ENCODE measurements around the gene MYBPC2. TPM values are rescaled to one million over a fixed set of nuclear protein-coding genes. Genes with fewer than 3 reads are reported as not detected.

Gene MYBPC2
- polyA plus RNA-seq, 1 of the 3 experiments (the other 2 are of a cell fraction): not detected

GRCh38 chr19:50512999-50513745 lies 80.5 kb downstream of the MYBPC2 start:
- no peaks in the 10 kb centered on the region for H4K20me1 ChIP-seq (ENCODE audit: insufficient read depth)
- no peak for TF ChIP-seq FOXJ3 (CRISPR knock-in tag; IDR thresholded peaks at IDR 0.05)
- no peak overlapping the region for H3K4me2 ChIP-seq
- no peaks in the 10 kb centered on the region for H3F3A ChIP-seq (replicated peaks; ENCODE audit: insufficient read depth)
- H3K4me1 ChIP-seq (ENCODE audit: control insufficient read depth in 1 of 2, insufficient read depth in 2 of 2, low read depth in 1 of 2, low read length in 1 of 2): peaks cover 0 to 41% of the 10 kb centered on the region in 2 experiments; a peak in 1 of 4 replicates
- ChIA-PET CTCF (interaction anchor here (1.1 to 6.1 kb wide), 5 partner anchors 9 to 43 kb away, joined by 3 to 54 read pairs (median 4); no protein-coding TSS in a partner anchor), POLR2A (no interaction called here)
- H3K4me3 ChIP-seq (ENCODE audit: low read depth in 2 of 2, low read length in 1 of 2): no peak overlapping the region; a peak in 1 of 4 replicates
- 91% methylated on average over 12 of the region's 12 CpGs for WGBS (ENCODE audit: low lambda C conversion rate)
- H2AFZ ChIP-seq (ENCODE audit: low read depth): no peak overlapping the region
- no peaks in the 10 kb centered on the region for H3K36me3 ChIP-seq (replicated peaks in 1 of 2; ENCODE audit: control insufficient read depth in 1 of 2, insufficient read depth in 2 of 2, low read length in 1 of 2)
- H3K27ac ChIP-seq (ENCODE audit: low read depth in 2 of 2, low read length in 1 of 2): peak overlapping the region in 1 of 2 experiments; percentile 98; a peak in 2 of 4 replicates
- H3K9me3 ChIP-seq: no peaks in the 10 kb centered on the region
- H3K79me2 ChIP-seq (ENCODE audit: insufficient read depth): peaks cover 14% of the 10 kb centered on the region; the same call in 1 of the 2 replicates
- H3K27me3 ChIP-seq (ENCODE audit: insufficient read depth): no peaks in the 10 kb centered on the region
- H3K9me2 ChIP-seq: no peaks in the 10 kb centered on the region
- no peak for DNase-seq
- H3K9ac ChIP-seq: no peak overlapping the region

- TF ChIP-seq MXI1 (IDR thresholded peaks at IDR 0.05; ENCODE audit: low read depth, low read length): peak; percentile 4; the same call in 1 of the 2 replicates
- TF ChIP-seq MEF2A (IDR thresholded peaks at IDR 0.05; ENCODE audit: borderline replicate concordance, low read depth): no peak
- no peak for TF ChIP-seq RFX5 (IDR thresholded peaks at IDR 0.05; ENCODE audit: low read length)
- peak; percentile 67 for DNase-seq
- no peaks in the 10 kb centered on the region for H3F3A ChIP-seq (replicated peaks; ENCODE audit: insufficient read depth)
- H3K9ac ChIP-seq: no peak within 1 kb of the TSS
- H3K36me3 ChIP-seq (replicated peaks in 1 of 2; ENCODE audit: control insufficient read depth in 1 of 2, insufficient read depth in 2 of 2, low read length in 1 of 2): no peaks in the 10 kb centered on the region
- peak within 1 kb of the TSS in 1 of 2 experiments; percentile 37; a peak in 1 of 4 replicates for H3K4me3 ChIP-seq (ENCODE audit: low read depth in 2 of 2, low read length in 1 of 2)
- H3K4me2 ChIP-seq: no peak within 1 kb of the TSS
- ChIA-PET CTCF (interaction anchor here (1.1 to 6.1 kb wide), 4 partner anchors 24 to 94 kb away, joined by 3 to 54 read pairs (median 4); no protein-coding TSS in a partner anchor), POLR2A (no interaction called here)
- 65% methylated on average over 13 of the region's 22 CpGs for WGBS (ENCODE audit: low lambda C conversion rate)
- H3K27me3 ChIP-seq (ENCODE audit: insufficient read depth): no peaks in the 10 kb centered on the region
- no peaks in the 10 kb centered on the region for H4K20me1 ChIP-seq (ENCODE audit: insufficient read depth)
- no peaks in the 10 kb centered on the region for H3K9me3 ChIP-seq
- H3K9me2 ChIP-seq: no peaks in the 10 kb centered on the region
- peaks cover 0 to 41% of the 10 kb centered on the region in 2 experiments; a peak in 1 of 4 replicates for H3K4me1 ChIP-seq (ENCODE audit: control insufficient read depth in 1 of 2, insufficient read depth in 2 of 2, low read depth in 1 of 2, low read length in 1 of 2)
- peak within 1 kb of the TSS in 1 of 2 experiments; percentile 98; a peak in 2 of 4 replicates for H3K27ac ChIP-seq (ENCODE audit: low read depth in 2 of 2, low read length in 1 of 2)
- H2AFZ ChIP-seq (ENCODE audit: low read depth): no peak within 1 kb of the TSS
- H3K79me2 ChIP-seq (ENCODE audit: insufficient read depth): peaks cover 14% of the 10 kb centered on the region; the same call in 1 of the 2 replicates
Observed at GRCh38 chr19:50513746-50514345, 81.2 kb downstream of the MYBPC2 start, which contains the start of gene ASPDH. Gene ASPDH (minus strand): TSS chr19:50513913. CDS start chr19:50513823, 90 bp downstream.

DNA sequence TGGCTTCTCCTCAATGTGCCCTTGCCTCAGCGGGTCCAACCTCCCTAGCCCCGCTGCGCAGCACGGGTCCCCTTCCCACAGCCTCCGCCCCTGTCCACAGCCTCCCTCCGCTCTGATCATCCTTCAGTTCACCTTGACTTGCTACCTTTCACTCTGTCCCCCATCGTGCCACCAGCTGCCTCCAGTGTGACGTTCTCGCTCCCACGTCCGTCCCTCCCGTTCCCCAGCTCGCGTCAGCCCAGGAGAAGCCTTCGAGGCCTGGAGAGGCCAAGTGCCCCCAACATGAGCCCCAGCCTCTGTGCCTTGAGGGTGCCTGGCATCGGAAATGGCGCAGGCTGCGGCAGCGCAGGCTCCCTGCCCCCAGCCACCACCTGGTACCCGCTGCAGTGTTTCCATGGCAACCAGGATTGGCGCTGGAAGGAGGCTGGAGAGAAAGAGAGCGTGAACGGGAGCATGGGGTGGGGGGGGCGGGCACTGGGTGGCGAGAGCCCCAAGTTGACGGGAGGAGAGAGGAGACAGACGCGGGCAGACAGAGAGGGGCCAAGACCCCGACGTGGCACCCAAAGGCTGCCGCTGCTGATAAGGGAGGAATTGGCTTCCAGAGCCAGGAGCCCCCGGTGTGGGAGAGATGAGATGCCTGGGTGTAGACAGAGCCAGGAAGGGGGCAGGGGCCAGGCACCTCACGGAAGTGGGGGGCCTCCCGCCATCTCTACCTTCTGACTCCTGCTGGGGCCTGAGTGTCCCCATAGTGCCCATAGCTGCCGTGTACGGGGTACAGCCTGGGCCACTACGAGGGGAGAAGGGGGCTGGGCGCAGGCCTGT lies 81.9 kb downstream of the MYBPC2 start:
- H3K36me3 ChIP-seq (replicated peaks in 1 of 2; ENCODE audit: control insufficient read depth in 1 of 2, insufficient read depth in 2 of 2, low read length in 1 of 2): no peaks in the 10 kb centered on the region
- H3K4me3 ChIP-seq (ENCODE audit: low read depth in 2 of 2, low read length in 1 of 2): peak overlapping the region in 1 of 2 experiments; percentile 37; a peak in 1 of 4 replicates
- H3F3A ChIP-seq (replicated peaks; ENCODE audit: insufficient read depth): no peaks in the 10 kb centered on the region
- ChIA-PET CTCF (interaction anchor here (1.1 to 2.7 kb wide), 5 partner anchors 23 to 93 kb away, joined by 3 to 14 read pairs (median 4); no protein-coding TSS in a partner anchor), POLR2A (no interaction called here)
- H2AFZ ChIP-seq (ENCODE audit: low read depth): no peak overlapping the region
- H4K20me1 ChIP-seq (ENCODE audit: insufficient read depth): no peaks in the 10 kb centered on the region
- no peaks in the 10 kb centered on the region for H3K9me2 ChIP-seq
- peak; percentile 95 for DNase-seq
- no peaks in the 10 kb centered on the region for H3K27me3 ChIP-seq (ENCODE audit: insufficient read depth)
- 55% methylated on average over 32 of the region's 38 CpGs for WGBS (ENCODE audit: low lambda C conversion rate)
- peaks cover 11% of the 10 kb centered on the region; the same call in 1 of the 2 replicates for H3K79me2 ChIP-seq (ENCODE audit: insufficient read depth)
- TF ChIP-seq CHD2 (IDR thresholded peaks at IDR 0.05; ENCODE audit: low read length, partially characterized antibody) (peak; percentile 70), GABPA (IDR thresholded peaks at IDR 0.05; ENCODE audit: low read depth) (no peak), RCOR1 (IDR thresholded peaks at IDR 0.05; ENCODE audit: low read length) (peak; percentile 48; the same call in 1 of the 2 replicates), GATA2 (CRISPR knock-in tag; IDR thresholded peaks at IDR 0.05) (peak; percentile 46; the same call in 1 of the 2 replicates), RXRA (IDR thresholded peaks at IDR 0.05; ENCODE audit: borderline replicate concordance, low read depth) (no peak), RAD21 (IDR thresholded peaks at IDR 0.05; ENCODE audit: low read length) (no peak), MXI1 (IDR thresholded peaks at IDR 0.05; ENCODE audit: low read depth, low read length) (peak; percentile 19; the same call in 1 of the 2 replicates), YY1 (IDR thresholded peaks at IDR 0.05; ENCODE audit: low read depth) (no peak), EP300 (IDR thresholded peaks at IDR 0.05; ENCODE audit: borderline replicate concordance in 1 of 2, low read depth in 1 of 2, low read length in 1 of 2) (peak in 1 of 2 experiments; percentile 26; a peak in 1 of 4 replicates), FOXJ3 (CRISPR knock-in tag; IDR thresholded peaks at IDR 0.05) (peak; percentile 32; the same call in 1 of the 2 replicates)
- peak overlapping the region in 1 of 2 experiments; percentile 98; a peak in 2 of 4 replicates for H3K27ac ChIP-seq (ENCODE audit: low read depth in 2 of 2, low read length in 1 of 2)
- H3K9me3 ChIP-seq: no peaks in the 10 kb centered on the region
- H3K9ac ChIP-seq: no peak overlapping the region
- H3K4me1 ChIP-seq (ENCODE audit: control insufficient read depth in 1 of 2, insufficient read depth in 2 of 2, low read depth in 1 of 2, low read length in 1 of 2): peaks cover 0 to 41% of the 10 kb centered on the region in 2 experiments; a peak in 1 of 4 replicates
- no peak overlapping the region for H3K4me2 ChIP-seq

All from SK-N-SH (cell line).